H1 (cell line): Measurements from ENCODE around the gene TMEM232. TPM values are rescaled to one million over a fixed set of nuclear protein-coding genes. Genes with fewer than 3 reads are reported as not detected.

Experiments
- CTCF ChIA-PET: fragments of 300-600 bp; sonication (Branson Sonifier 250); formaldehyde crosslinking; loops from one replicate; lab custom pipeline; 2021; ENCODE audit not compliant: partially characterized antibody; lab: Charles Lee
- POLR2A ChIA-PET: fragments of 300-600 bp; sonication (Branson Sonifier 250); formaldehyde crosslinking; loops from one replicate; lab custom pipeline; 2021; ENCODE audit warnings: inconsistent platforms; ENCODE audit not compliant: partially characterized antibody; lab: Charles Lee
- DNase-seq, 2 experiments: peaks; one replicate each; pipeline versions ENCODE4 v3.0.0 to v3.0.0-alpha.2; 2010 to 2022; ENCODE audit warnings: low spot score in 2 of 2, low read depth in 1 of 2, mixed read lengths in 1 of 2
- FAIRE-seq: peaks from 2 replicates; lab custom pipeline; 2011; peaks lifted over from hg19 to GRCh38; lab: Jason Lieb, UNC
- H2AFZ ChIP-seq: 2 replicates; pipeline ENCODE4 v1.8.1; 2012; ENCODE audit warnings: low read length, inconsistent platforms
- H2AK5ac ChIP-seq: 2 replicates; pipeline ENCODE4 v1.6.1; 2013; ENCODE audit warnings: low read depth, low read length
- H2BK120ac ChIP-seq: replicated peaks from 2 replicates; pipeline ENCODE3; 2013; ENCODE audit warnings: low read depth, low read length, inconsistent platforms
- H2BK12ac ChIP-seq: 2 replicates; pipeline ENCODE4 v1.6.1; 2013; ENCODE audit warnings: low read depth, low read length
- H2BK15ac ChIP-seq: 2 replicates; pipeline ENCODE4 v1.6.1; 2013; ENCODE audit warnings: low read length
- H2BK20ac ChIP-seq: 2 replicates; pipeline ENCODE4 v1.6.1; 2013; ENCODE audit warnings: low read length
- H2BK5ac ChIP-seq: 2 replicates; pipeline ENCODE4 v1.6.1; 2013; ENCODE audit warnings: low read depth, low read length
- H3K14ac ChIP-seq: 2 replicates; pipeline ENCODE4 v1.6.1; 2013; ENCODE audit warnings: inconsistent platforms; ENCODE audit not compliant: insufficient read length
- H3K18ac ChIP-seq: 2 replicates; pipeline ENCODE4 v1.6.1; 2013; ENCODE audit warnings: low read length; ENCODE audit errors: extremely low read depth
- H3K23ac ChIP-seq: 2 replicates; pipeline ENCODE4 v1.6.1; 2013; ENCODE audit warnings: inconsistent platforms; ENCODE audit not compliant: insufficient read length
- H3K23me2 ChIP-seq: 2 replicates; pipeline ENCODE4 v1.6.1; 2013; ENCODE audit warnings: low read depth, low read length
- H3K27ac ChIP-seq: 2 replicates; pipeline ENCODE4 v1.6.1; 2011; ENCODE audit warnings: low read depth, low read length, inconsistent platforms
- H3K27me3 ChIP-seq, 4 experiments: replicated peaks in 1 of 4; 1 replicate in 1 of 4; 2 replicates in 3 of 4; pipeline versions ENCODE4 v1.6.1 to v1.8.1; 2011 to 2013; ENCODE audit warnings: low read length in 3 of 4, mild to moderate bottlenecking in 3 of 4, inconsistent platforms in 2 of 4, mixed read lengths in 2 of 4, moderate library complexity in 1 of 4; ENCODE audit not compliant: control insufficient read depth in 3 of 4, insufficient read depth in 3 of 4; ENCODE audit errors: extremely low read depth in 1 of 4
- H3K36me3 ChIP-seq, 4 experiments: 2 replicates each; pipeline versions ENCODE4 v1.6.1 to v1.8.1; 2011 to 2013; ENCODE audit warnings: mild to moderate bottlenecking in 4 of 4, low read length in 3 of 4, moderate library complexity in 2 of 4, control low read depth in 1 of 4, inconsistent platforms in 1 of 4; ENCODE audit not compliant: insufficient read depth in 4 of 4, control insufficient read depth in 2 of 4
- H3K4ac ChIP-seq: replicated peaks from 2 replicates; pipeline ENCODE3; 2013; ENCODE audit warnings: low read length, low read depth, mixed read lengths, inconsistent platforms; ENCODE audit not compliant: insufficient read length
- H3K4me1 ChIP-seq, 4 experiments: replicated peaks in 1 of 4; 1 replicate in 1 of 4; 2 replicates in 3 of 4; pipeline versions ENCODE4 v1.6.1 to v1.8.1; 2011 to 2013; ENCODE audit warnings: low read length in 3 of 4, inconsistent platforms in 2 of 4, mixed read lengths in 1 of 4; ENCODE audit not compliant: insufficient read depth in 4 of 4, control insufficient read depth in 3 of 4
- H3K4me2 ChIP-seq, 2 experiments: 2 replicates each; pipeline versions ENCODE4 v1.6.1 to v1.8.1; 2011 to 2013; ENCODE audit warnings: low read depth in 2 of 2, low read length in 2 of 2, control low read depth in 1 of 2, inconsistent platforms in 1 of 2, mild to moderate bottlenecking in 1 of 2; ENCODE audit not compliant: insufficient read depth in 1 of 2
- H3K4me3 ChIP-seq, 4 experiments: fragments of 200-600, 300-600 bp in 1 of 4; sonication (generic), shearing (Covaris generic), sonication (Bioruptor Twin) in 1 of 4; 2 replicates each; pipeline versions ENCODE4 v1.5.1 to v1.8.1; 2011 to 2016; ENCODE audit warnings: low read length in 4 of 4, low read depth in 3 of 4, control low read depth in 2 of 4, inconsistent platforms in 2 of 4, mild to moderate bottlenecking in 2 of 4, mixed read lengths in 1 of 4, moderate library complexity in 1 of 4; ENCODE audit not compliant: insufficient read depth in 2 of 4; ENCODE audit errors: extremely low read depth in 1 of 4
- H3K56ac ChIP-seq: replicated peaks from 2 replicates; pipeline ENCODE3; 2013; ENCODE audit warnings: low read depth, mild to moderate bottlenecking, mixed read lengths, low read length, inconsistent platforms; ENCODE audit not compliant: insufficient read length
- H3K79me1 ChIP-seq: 2 replicates; pipeline ENCODE4 v1.6.1; 2013; ENCODE audit warnings: low read depth, low read length, control low read depth
- H3K79me2 ChIP-seq, 2 experiments: 2 replicates each; pipeline versions ENCODE4 v1.6.1 to v1.8.1; 2012 to 2013; ENCODE audit warnings: low read length in 2 of 2, mild to moderate bottlenecking in 2 of 2, inconsistent platforms in 1 of 2; ENCODE audit not compliant: insufficient read depth in 2 of 2, control insufficient read depth in 1 of 2
- H3K9ac ChIP-seq, 4 experiments: replicated peaks in 1 of 4; 1 replicate in 1 of 4; 2 replicates in 3 of 4; pipeline versions ENCODE4 v1.6.1 to v1.8.1; 2011 to 2013; ENCODE audit warnings: low read depth in 3 of 4, low read length in 3 of 4, control low read depth in 2 of 4, mild to moderate bottlenecking in 2 of 4, moderate library complexity in 2 of 4, inconsistent platforms in 1 of 4; ENCODE audit errors: extremely low read depth in 1 of 4
- H3K9me3 ChIP-seq, 2 experiments: 2 replicates each; pipeline versions ENCODE4 v1.6.1 to v1.8.1; 2012 to 2013; ENCODE audit warnings: mild to moderate bottlenecking in 2 of 2, moderate library complexity in 2 of 2, control low read depth in 1 of 2, inconsistent platforms in 1 of 2, low read depth in 1 of 2, low read length in 1 of 2, mixed read lengths in 1 of 2; ENCODE audit not compliant: insufficient read depth in 2 of 2
- H4K20me1 ChIP-seq, 2 experiments: replicated peaks in 1 of 2; 2 replicates each; pipeline versions ENCODE3 to v1.8.1; 2011 to 2013; ENCODE audit warnings: inconsistent platforms in 2 of 2, low read length in 2 of 2, mild to moderate bottlenecking in 1 of 2; ENCODE audit not compliant: insufficient read depth in 2 of 2, control insufficient read depth in 1 of 2
- H4K5ac ChIP-seq: 2 replicates; pipeline ENCODE4 v1.6.1; 2013; ENCODE audit warnings: low read length, low read depth, mixed read lengths, inconsistent platforms; ENCODE audit not compliant: insufficient read length
- H4K8ac ChIP-seq: 2 replicates; pipeline ENCODE4 v1.8.0; 2013; ENCODE audit warnings: mild to moderate bottlenecking, moderate library complexity, low read length, inconsistent platforms; ENCODE audit not compliant: insufficient read depth; ENCODE audit errors: extremely low read depth
- H4K91ac ChIP-seq: replicated peaks from 2 replicates; pipeline ENCODE3; 2013; ENCODE audit warnings: low read length, mixed read lengths, inconsistent platforms; ENCODE audit not compliant: insufficient read length
- EGR1 ChIP-seq: IDR thresholded peaks from 2 replicates; pipeline ENCODE4 v1.6.1; 2011; ENCODE audit warnings: low read depth, low read length, borderline replicate concordance
- HDAC2 ChIP-seq, 2 experiments: fragments of 300-600 bp in 1 of 2; sonication (generic) in 1 of 2; IDR thresholded peaks; 2 replicates each; pipeline ENCODE4 v1.6.1; 2011 to 2012; ENCODE audit warnings: low read depth in 2 of 2, low read length in 2 of 2, mild to moderate bottlenecking in 2 of 2, moderate library complexity in 2 of 2, borderline replicate concordance in 1 of 2, inconsistent platforms in 1 of 2
- HDAC6 ChIP-seq: IDR thresholded peaks from one replicate; pipeline ENCODE4 v1.7.1; 2012; ENCODE audit warnings: low read depth, mild to moderate bottlenecking, inconsistent platforms, low read length, moderate library complexity
- MAFK ChIP-seq: IDR thresholded peaks from 2 replicates; pipeline ENCODE4 v1.6.1; 2012; ENCODE audit warnings: low read depth, mild to moderate bottlenecking, improper control_type of control experiment, low read length
- POLR2A ChIP-seq, 2 experiments: IDR thresholded peaks; 1 replicate in 1 of 2; 2 replicates in 1 of 2; pipeline ENCODE4 v1.6.1; 2011; ENCODE audit warnings: low read depth in 2 of 2, low read length in 2 of 2, mild to moderate bottlenecking in 2 of 2; ENCODE audit errors: control extremely low read depth in 1 of 2
- RBBP5 ChIP-seq: IDR thresholded peaks from 2 replicates; pipeline ENCODE4 v1.7.1; 2012; ENCODE audit warnings: low read depth, mild to moderate bottlenecking, inconsistent platforms, low read length, moderate library complexity, borderline replicate concordance
- SIRT6 ChIP-seq: IDR thresholded peaks from one replicate; pipeline ENCODE4 v1.7.1; 2012; ENCODE audit warnings: low read length, inconsistent platforms
- TAF7 ChIP-seq: optimal IDR thresholded peaks from 2 replicates; pipeline ENCODE3; 2011; ENCODE audit warnings: low read depth, mild to moderate bottlenecking, inconsistent platforms, low read length, moderate library complexity, borderline replicate concordance
- WGBS, 2 experiments: shearing (Covaris generic) in 1 of 2; methylation state at CpG; one replicate each; pipeline versions ENCODE4 v1.1.6 to v1.1.7; 2013 to 2015; ENCODE audit warnings: low lambda C conversion rate in 2 of 2, mixed read lengths in 2 of 2, inconsistent platforms in 1 of 2, low coverage in 1 of 2, missing lambda C conversion rate in 1 of 2; ENCODE audit not compliant: insufficient replicate concordance in 2 of 2, insufficient coverage in 1 of 2, insufficient read length in 1 of 2; ENCODE audit errors: extremely low coverage in 1 of 2, missing lambda C conversion rate in 1 of 2; 5-methylcytosine and 5-hydroxymethylcytosine counted together
- polyA plus RNA-seq, 7 experiments: library from polyadenylated mRNA; depleted of rRNA in 3 of 7; stranded (reverse) in 5 of 7; unstranded in 2 of 7; fragments of >200 nt in 5 of 7; fragments of 200-250 nt in 2 of 7; gene quantifications; 1 replicate in 5 of 7; 2 replicates in 1 of 7; 4 replicates in 1 of 7; pipeline versions ENCODE4 v1.2.1 to v1.2.3, GENCODE V29; 2011 to 2013; ENCODE audit warnings: missing spikeins in 2 of 7, mixed read lengths in 2 of 7
- total RNA-seq: library from RNA; stranded (reverse); fragmentation: NEBNext Ultra II Directional; extraction: Animal tissue kit (Norgen Biotek cat#: 25700); gene quantifications from 2 replicates; pipeline ENCODE4 v1.2.1, GENCODE V29; 2021
- TF ChIP-seq, protein P1 (sequence below): IDR thresholded peaks from 2 replicates; pipeline ENCODE4 v1.6.1; 2011; ENCODE audit warnings: low read length, improper control_type of control experiment

Gene TMEM232
- total and polyA plus RNA-seq, 2 of the 8 experiments (the other 6 are each of a cell fraction or from before 2014, with no cell fraction given) = 0.38 to 1.3 TPM

DNA sequence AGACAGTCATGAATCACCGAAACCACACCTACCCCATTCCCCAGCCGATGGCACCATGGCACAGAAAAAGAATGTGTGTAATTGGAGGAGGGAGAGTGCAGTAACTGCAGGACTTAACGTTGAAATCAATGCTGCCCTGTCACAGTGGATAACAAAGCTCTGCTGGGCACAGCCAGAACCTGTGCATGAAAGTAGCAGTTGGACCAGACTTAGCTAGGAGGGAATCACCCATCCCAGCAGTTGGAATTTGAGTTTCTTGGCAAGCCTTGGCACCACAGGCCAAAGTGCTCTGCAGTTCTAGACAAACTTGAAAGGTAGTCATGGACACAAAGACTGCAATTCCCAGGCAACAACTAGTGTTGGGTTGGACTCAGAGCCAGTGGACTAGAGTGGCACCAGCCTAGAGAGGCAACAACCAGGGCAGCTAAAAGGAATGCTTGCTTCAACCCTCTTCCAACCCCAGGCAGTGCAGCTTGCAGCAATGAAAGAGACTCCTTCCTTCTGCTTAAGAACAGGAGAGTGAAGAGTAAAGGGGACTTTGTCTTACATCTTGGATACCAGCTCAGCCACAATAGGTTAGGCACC, 19.1 kb downstream of the TMEM232 start:
- Histone ChIP-seq H3K4me3 (no peak overlapping the region), H2BK12ac (no peak overlapping the region), H3K23me2 (no peaks in the 10 kb centered on the region), H3K79me1 (no peaks in the 10 kb centered on the region), H3K27me3 (no peaks in the 10 kb centered on the region; a peak in 1 of 7 replicates), H3K4me2 (no peak overlapping the region), H2AK5ac (no peak overlapping the region), H3K14ac (no peak overlapping the region), H3K9me3 (no peaks in the 10 kb centered on the region), H4K20me1 (no peaks in the 10 kb centered on the region), H3K18ac (no peak overlapping the region), H2BK20ac (no peak overlapping the region), H4K5ac (no peak overlapping the region), H3K56ac (no peak overlapping the region), H3K36me3 (no peaks in the 10 kb centered on the region), H3K4ac (no peak overlapping the region), H2BK120ac (no peak overlapping the region), H2BK5ac (no peak overlapping the region), H3K9ac (no peak overlapping the region), H3K4me1 (no peaks in the 10 kb centered on the region), H3K27ac (no peak overlapping the region)
- CTCF ChIA-PET = no interaction called here
- no peak for DNase-seq
- no peak for FAIRE-seq
- TF ChIP-seq MAFK (no peak), RBBP5 (no peak), HDAC2 (IDR thresholded peaks at IDR 0.05; ENCODE audit: borderline replicate concordance in 1 of 2, low read depth in 2 of 2, low read length in 2 of 2) (no peak), HDAC6 (no peak), SIRT6 (no peak), EGR1 (no peak), POLR2A (IDR thresholded peaks at IDR 0.05; ENCODE audit: control extremely low read depth in 1 of 2, low read depth in 2 of 2, low read length in 2 of 2) (no peak), TAF7 (no peak)
- TF ChIP-seq, protein P1, sequence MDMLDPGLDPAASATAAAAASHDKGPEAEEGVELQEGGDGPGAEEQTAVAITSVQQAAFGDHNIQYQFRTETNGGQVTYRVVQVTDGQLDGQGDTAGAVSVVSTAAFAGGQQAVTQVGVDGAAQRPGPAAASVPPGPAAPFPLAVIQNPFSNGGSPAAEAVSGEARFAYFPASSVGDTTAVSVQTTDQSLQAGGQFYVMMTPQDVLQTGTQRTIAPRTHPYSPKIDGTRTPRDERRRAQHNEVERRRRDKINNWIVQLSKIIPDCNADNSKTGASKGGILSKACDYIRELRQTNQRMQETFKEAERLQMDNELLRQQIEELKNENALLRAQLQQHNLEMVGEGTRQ = no peak
- TF ChIP-seq, all 59 proteins: peak for 0
- no peak overlapping the region for H2BK15ac ChIP-seq
- no peak overlapping the region for H4K91ac ChIP-seq
- POLR2A ChIA-PET = no interaction called here
- H2AFZ ChIP-seq = no peak overlapping the region
- no peaks in the 10 kb centered on the region for H3K79me2 ChIP-seq
- no peak overlapping the region for H4K8ac ChIP-seq
- 80% methylated on average over 3 of the region's 3 CpGs; no CpG with 5 or more reads in 1 of the 2 experiments for WGBS, 2 experiments
- H3K23ac ChIP-seq = no peak overlapping the region
